HL-60 (cell line): ENCODE data around the gene PBX3.

Experiments
- DNase-seq, 2 experiments: peaks; one replicate each; pipeline ENCODE4 v3.0.0-alpha.2; 2010 to 2020; ENCODE audit warnings: low read depth in 1 of 2, low spot score in 1 of 2
- H3K27ac ChIP-seq: fragments of 250-450 bp; sonication (Bioruptor Pico); replicated peaks from 2 replicates; pipeline ENCODE4 v1.5.1; 2020; ENCODE audit warnings: mild to moderate bottlenecking, moderate library complexity
- H3K27me3 ChIP-seq: fragments of 250-450 bp; sonication (Bioruptor Pico); 2 replicates; pipeline ENCODE4 v1.5.1; 2021; ENCODE audit warnings: mild to moderate bottlenecking, moderate library complexity; ENCODE audit not compliant: insufficient read depth, poor library complexity, severe bottlenecking
- H3K4me3 ChIP-seq: replicated peaks from 2 replicates; pipeline ENCODE4 v1.5.1; 2011; ENCODE audit warnings: mild to moderate bottlenecking, control low read depth, low read length; ENCODE audit not compliant: insufficient read depth
- GABPA ChIP-seq: IDR thresholded peaks from 2 replicates; pipeline ENCODE4 v1.6.1; 2012; ENCODE audit warnings: low read depth
- POLR2AphosphoS5 ChIP-seq: IDR thresholded peaks from 2 replicates; pipeline ENCODE4 v1.6.1; 2012; ENCODE audit warnings: low read depth
- SPI1 ChIP-seq: IDR thresholded peaks from 2 replicates; pipeline ENCODE4 v1.6.1; 2012; ENCODE audit warnings: low read depth, mild to moderate bottlenecking, borderline replicate concordance
- TF ChIP-seq, protein P1 (sequence below): IDR thresholded peaks from one replicate; pipeline ENCODE4 v1.5.1; 2011; ENCODE audit warnings: low read length, control low read depth, inconsistent platforms; ENCODE audit not compliant: insufficient read depth
- TF ChIP-seq, protein P2 (sequence below): IDR thresholded peaks from 2 replicates; pipeline ENCODE4 v1.6.1; 2012; ENCODE audit warnings: low read depth; ENCODE audit not compliant: insufficient replicate concordance

The PBX3 gene

GRCh38 chr9:125984461-125984860, 237.3 kb downstream of the PBX3 start:
- TF ChIP-seq, protein P1, sequence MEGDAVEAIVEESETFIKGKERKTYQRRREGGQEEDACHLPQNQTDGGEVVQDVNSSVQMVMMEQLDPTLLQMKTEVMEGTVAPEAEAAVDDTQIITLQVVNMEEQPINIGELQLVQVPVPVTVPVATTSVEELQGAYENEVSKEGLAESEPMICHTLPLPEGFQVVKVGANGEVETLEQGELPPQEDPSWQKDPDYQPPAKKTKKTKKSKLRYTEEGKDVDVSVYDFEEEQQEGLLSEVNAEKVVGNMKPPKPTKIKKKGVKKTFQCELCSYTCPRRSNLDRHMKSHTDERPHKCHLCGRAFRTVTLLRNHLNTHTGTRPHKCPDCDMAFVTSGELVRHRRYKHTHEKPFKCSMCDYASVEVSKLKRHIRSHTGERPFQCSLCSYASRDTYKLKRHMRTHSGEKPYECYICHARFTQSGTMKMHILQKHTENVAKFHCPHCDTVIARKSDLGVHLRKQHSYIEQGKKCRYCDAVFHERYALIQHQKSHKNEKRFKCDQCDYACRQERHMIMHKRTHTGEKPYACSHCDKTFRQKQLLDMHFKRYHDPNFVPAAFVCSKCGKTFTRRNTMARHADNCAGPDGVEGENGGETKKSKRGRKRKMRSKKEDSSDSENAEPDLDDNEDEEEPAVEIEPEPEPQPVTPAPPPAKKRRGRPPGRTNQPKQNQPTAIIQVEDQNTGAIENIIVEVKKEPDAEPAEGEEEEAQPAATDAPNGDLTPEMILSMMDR, result no peak
- TF ChIP-seq SPI1 (no peak), GABPA (no peak), POLR2AphosphoS5 (no peak)
- TF ChIP-seq, protein P2, sequence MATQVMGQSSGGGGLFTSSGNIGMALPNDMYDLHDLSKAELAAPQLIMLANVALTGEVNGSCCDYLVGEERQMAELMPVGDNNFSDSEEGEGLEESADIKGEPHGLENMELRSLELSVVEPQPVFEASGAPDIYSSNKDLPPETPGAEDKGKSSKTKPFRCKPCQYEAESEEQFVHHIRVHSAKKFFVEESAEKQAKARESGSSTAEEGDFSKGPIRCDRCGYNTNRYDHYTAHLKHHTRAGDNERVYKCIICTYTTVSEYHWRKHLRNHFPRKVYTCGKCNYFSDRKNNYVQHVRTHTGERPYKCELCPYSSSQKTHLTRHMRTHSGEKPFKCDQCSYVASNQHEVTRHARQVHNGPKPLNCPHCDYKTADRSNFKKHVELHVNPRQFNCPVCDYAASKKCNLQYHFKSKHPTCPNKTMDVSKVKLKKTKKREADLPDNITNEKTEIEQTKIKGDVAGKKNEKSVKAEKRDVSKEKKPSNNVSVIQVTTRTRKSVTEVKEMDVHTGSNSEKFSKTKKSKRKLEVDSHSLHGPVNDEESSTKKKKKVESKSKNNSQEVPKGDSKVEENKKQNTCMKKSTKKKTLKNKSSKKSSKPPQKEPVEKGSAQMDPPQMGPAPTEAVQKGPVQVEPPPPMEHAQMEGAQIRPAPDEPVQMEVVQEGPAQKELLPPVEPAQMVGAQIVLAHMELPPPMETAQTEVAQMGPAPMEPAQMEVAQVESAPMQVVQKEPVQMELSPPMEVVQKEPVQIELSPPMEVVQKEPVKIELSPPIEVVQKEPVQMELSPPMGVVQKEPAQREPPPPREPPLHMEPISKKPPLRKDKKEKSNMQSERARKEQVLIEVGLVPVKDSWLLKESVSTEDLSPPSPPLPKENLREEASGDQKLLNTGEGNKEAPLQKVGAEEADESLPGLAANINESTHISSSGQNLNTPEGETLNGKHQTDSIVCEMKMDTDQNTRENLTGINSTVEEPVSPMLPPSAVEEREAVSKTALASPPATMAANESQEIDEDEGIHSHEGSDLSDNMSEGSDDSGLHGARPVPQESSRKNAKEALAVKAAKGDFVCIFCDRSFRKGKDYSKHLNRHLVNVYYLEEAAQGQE, result no peak
- no peaks in the 10 kb centered on the region for H3K27me3 ChIP-seq

DNA sequence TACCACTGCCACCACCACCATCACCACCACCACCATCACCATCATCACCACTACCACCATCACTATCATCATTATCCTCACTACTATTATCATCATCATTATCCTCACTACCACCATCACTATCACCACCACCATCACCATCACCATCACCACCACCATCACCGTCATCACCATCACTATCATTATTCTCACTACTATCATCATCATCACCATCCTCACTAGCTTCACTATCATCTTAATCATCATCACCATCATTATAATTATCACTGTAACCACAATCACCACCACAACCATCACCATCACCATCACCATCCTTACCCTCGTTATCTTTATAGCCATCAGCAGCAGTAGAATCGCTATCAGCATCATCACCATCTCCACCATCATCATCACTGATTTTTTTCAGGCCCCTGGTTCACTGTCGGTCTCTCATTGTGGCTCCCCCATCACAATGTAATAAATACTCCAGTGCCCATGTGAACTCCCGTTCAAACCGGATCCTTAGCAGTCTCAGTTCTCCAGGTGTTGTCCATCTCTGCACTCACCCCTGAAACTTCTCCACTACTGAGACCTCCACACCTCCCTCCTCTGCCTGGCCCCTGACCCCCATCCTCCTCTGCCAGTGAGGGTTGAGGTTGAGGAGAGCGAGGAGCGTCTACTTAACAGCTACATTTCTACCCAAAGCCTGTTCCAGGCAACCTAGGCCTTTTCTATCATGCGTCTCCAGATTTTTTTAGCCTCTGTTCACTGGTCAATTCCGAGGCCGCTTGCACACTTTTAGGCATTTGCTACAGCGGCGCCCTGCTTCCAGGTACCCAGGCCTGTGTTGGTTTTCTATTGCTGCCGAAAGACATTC, 238.2 kb downstream of the PBX3 start:
- DNase-seq, result no peak
- no peaks in the 10 kb centered on the region for H3K27me3 ChIP-seq
- TF ChIP-seq, protein P1, result no peak
- TF ChIP-seq, protein P2, result no peak
- no peak for TF ChIP-seq SPI1
- no peak for TF ChIP-seq GABPA
- TF ChIP-seq POLR2AphosphoS5, result no peak
- no peak overlapping the region for H3K4me3 ChIP-seq
- H3K27ac ChIP-seq, result no peak overlapping the region

More at GRCh38 chr9:125984461-125984860, 237.3 kb downstream of the PBX3 start:
- Histone ChIP-seq H3K4me3 (no peak overlapping the region), H3K27ac (no peak overlapping the region)
- DNase-seq, result no peak

GRCh38 chr9:125985998-125986655, 239.0 kb downstream of the PBX3 start:
- no peak overlapping the region for H3K4me3 ChIP-seq
- H3K27me3 ChIP-seq, result no peaks in the 10 kb centered on the region
- no peak for DNase-seq
- TF ChIP-seq POLR2AphosphoS5 (no peak), SPI1 (no peak)
- TF ChIP-seq, protein P2, result no peak
- TF ChIP-seq, protein P1, result no peak
- H3K27ac ChIP-seq, result no peak overlapping the region
